Fibroblast of villous mesenchyme (primary cell): ENCODE data around the gene SSC5D. TPM values are rescaled to one million over a fixed set of nuclear protein-coding genes. Genes with fewer than 3 reads are reported as not detected.

ENCODE experiments used
- DNase-seq: peaks from one replicate; pipeline ENCODE4 v3.0.0-alpha.2; 2010; ENCODE audit warnings: low read depth
- H3K4me3 ChIP-seq: 2 replicates; pipeline ENCODE4 v1.5.1; 2011; ENCODE audit warnings: low read depth, mild to moderate bottlenecking, low read length
- total RNA-seq: library from RNA; depleted of rRNA; stranded (reverse); fragments of >200 nt; gene quantifications from 2 replicates; pipeline ENCODE4 v1.2.3, GENCODE V29; 2012
- TF ChIP-seq, protein P1 (sequence below): IDR thresholded peaks from 2 replicates; pipeline ENCODE4 v1.5.1; 2012; ENCODE audit warnings: low read depth, mild to moderate bottlenecking, low read length; ENCODE audit not compliant: insufficient read depth

Gene SSC5D
- total RNA-seq, 1 donor, result 21.2 TPM

DNA sequence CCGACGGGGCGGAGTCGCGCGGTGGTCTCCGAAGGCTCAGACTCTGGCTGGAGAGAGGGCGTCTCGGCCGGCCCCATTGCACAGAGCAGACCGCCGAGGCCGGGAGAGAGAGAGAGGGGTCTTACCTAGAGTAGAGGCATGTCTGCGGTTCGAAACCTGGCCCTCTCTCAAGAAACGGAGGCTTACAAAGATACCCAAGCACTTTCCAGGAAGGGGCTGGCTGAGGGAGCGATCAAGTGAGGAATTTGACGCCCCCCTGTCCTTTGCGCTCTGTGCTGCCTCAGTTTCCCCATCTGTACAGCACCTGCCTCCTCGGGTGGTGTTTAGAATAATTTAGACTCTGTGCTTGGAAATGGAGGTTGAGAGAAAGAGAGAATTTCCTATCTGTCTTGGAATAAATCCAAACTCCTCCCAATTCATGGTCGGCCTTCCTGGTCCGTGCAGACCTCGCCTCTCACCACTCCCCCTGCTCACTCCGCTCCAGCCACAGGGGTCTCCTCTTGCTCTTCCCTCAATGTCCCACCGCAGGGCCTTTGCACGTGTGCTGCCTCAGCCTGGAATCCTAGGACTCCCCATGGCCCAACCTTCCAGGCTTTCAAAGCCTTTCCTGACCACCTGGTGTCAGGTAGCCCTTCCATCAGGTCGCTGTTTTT is 26.1 kb upstream of the SSC5D start:
- H3K4me3 ChIP-seq, result peak overlapping the region; percentile 64
- TF ChIP-seq, protein P1, sequence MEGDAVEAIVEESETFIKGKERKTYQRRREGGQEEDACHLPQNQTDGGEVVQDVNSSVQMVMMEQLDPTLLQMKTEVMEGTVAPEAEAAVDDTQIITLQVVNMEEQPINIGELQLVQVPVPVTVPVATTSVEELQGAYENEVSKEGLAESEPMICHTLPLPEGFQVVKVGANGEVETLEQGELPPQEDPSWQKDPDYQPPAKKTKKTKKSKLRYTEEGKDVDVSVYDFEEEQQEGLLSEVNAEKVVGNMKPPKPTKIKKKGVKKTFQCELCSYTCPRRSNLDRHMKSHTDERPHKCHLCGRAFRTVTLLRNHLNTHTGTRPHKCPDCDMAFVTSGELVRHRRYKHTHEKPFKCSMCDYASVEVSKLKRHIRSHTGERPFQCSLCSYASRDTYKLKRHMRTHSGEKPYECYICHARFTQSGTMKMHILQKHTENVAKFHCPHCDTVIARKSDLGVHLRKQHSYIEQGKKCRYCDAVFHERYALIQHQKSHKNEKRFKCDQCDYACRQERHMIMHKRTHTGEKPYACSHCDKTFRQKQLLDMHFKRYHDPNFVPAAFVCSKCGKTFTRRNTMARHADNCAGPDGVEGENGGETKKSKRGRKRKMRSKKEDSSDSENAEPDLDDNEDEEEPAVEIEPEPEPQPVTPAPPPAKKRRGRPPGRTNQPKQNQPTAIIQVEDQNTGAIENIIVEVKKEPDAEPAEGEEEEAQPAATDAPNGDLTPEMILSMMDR, result no peak
- no peak for DNase-seq

DNA sequence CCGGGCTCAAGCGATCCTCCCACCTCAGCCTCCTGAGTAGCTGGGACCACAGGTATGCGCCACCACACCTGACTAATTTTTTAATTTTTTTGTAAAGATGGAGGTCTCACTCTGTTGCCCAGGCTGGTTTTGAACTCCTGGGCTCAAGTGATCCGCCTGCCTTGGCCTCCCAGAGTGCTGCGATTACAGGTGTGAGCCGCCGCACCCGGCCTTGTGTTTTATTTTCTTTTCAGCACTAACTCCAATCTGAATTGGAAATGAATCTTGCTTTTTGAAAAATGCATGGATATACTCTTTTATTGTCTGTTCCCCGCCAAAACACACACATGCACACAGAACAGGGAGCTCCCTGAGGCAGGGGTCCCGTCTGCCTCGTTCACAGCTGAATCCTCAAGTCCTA is 25.5 kb upstream of the SSC5D start:
- DNase-seq, result no peak
- TF ChIP-seq, protein P1, result no peak
- no peak overlapping the region for H3K4me3 ChIP-seq

DNA sequence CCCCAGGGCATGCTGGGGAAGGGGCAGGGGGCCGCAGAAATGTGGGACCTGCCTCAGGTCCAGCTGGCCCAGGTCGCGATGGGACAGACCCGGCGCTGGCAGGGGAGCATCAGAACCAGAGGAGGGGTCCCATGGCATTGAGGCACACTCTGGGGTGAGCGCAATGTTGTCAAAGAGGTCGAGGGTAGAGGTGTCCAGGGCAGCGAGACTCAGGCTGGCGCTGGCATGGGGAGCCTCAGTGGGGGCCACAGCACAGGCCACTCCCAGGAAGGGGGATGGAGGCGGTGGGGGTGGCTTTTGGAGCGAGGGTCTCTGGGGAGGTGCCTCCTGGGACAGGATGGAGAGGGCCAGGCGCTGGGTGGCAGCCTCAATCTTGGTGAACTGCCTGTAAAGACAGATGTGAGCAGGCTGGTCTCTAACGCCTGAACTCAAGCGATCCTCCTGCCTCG is 24.6 kb upstream of the SSC5D start:
- DNase-seq, result no peak
- TF ChIP-seq, protein P1, result no peak
- no peak overlapping the region for H3K4me3 ChIP-seq

DNA sequence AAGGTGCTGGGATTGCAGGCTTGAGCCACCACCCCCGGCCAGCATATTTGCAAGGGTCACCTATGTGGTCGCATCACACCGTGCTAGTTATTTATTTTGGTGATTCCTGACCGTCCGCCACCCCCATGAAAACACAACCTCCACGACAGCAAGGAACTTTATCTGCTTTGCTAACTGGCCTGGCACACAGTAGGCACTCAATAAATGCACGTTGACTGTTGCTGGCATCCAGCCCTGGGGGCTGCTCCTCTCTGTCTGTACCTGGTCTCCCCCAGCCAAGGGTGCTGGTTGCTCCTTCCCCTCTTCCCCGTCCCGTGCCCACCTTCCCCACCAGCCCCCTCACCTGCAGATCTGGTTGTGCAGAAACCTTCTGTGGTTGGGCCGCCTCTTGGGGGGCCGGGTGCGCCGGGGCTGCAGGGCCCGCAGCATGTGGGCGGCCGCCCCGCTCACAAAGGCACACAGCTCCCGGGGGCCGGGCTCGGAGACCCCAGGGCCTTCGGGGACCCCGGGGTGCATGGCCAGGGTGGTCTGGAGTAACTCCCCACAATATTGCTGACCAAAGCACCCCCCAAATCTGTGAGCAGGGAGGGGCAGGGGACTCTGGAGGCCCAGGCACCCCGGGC is 24.1 kb upstream of the SSC5D start:
- TF ChIP-seq, protein P1, result no peak
- DNase-seq, result no peak
- no peak overlapping the region for H3K4me3 ChIP-seq

DNA sequence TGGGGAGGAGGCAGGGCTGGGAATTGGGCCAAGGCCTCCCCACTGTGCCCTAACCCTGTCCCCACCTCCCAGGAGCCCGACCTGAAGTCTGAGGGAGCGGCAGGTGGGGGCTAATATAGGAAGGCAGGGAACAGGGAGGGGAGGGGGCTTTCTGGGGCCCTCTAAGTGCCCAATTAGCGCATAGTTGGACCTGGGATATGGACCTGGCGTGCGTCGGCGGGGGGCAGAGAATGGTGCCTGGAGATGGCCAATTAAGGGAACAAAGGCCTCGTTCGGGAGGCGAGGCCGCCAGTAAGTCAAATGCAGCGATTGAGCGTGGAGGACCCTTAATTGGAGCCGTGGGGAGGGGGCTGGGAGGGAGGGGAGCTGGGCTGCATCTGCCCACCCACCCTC is 23.6 kb upstream of the SSC5D start, which contains the start of gene C19orf85:
Gene C19orf85, minus strand, starts transcription at position 90 of the 393 bp plus-strand sequence. CDS start 197 bp downstream, outside the sequence.
- no peak within 1 kb of the TSS for H3K4me3 ChIP-seq
- DNase-seq, result no peak
- TF ChIP-seq, protein P1, result no peak

DNA sequence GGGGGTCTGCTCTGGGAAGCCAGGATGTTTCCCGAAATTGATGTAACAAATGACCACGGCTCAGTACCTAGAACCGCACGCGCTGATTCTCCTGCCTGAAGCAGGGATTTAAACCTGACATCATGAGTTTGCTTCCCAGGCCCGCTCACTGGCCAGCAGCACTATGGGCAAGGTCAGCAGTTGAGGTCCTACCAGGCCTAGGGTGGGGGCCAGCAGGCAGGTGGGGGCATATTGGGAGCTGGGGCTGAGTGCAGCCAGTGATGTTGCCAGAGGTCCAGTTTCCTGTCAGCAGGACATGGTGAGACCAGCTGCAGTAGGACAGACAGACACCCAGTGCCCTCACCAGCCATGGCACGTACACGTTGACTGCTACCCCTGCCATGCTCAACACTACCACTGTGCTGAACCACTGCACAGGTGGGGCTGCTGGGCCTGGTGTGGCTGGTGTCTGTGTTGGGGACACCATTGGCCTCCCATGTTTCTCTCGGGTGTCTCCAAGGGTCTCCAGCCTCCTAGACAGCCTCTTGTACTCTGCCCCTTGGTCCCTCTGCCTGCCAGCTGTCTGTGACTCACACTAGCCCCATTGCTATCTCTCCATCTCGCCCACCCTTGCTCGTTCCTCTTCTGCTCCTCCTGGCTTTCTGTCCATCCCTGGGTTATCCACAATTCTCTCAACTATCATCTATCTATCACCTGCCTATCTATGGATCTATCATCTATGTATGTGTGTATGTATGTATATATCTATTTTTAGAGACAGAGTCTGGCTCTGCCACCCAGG is 22.6 kb upstream of the SSC5D start:
- TF ChIP-seq, protein P1, result no peak
- no peak for DNase-seq
- no peak overlapping the region for H3K4me3 ChIP-seq
